KMS-11 (cell line): ENCODE data around the gene SMC4.

ENCODE experiments used
- H2AFZ ChIP-seq: fragments of 200-600 bp; sonication (generic); 2 replicates; pipeline ENCODE4 v1.6.1; 2016; ENCODE audit warnings: antibody characterized with exemption, mixed run types, low read depth
- H3K27ac ChIP-seq: fragments of 200-600 bp; sonication (generic); 2 replicates; pipeline ENCODE4 v1.6.1; 2016; ENCODE audit warnings: mild to moderate bottlenecking, mixed run types
- H3K27me3 ChIP-seq: fragments of 200-600 bp; sonication (generic); 2 replicates; pipeline ENCODE4 v1.6.1; 2017; ENCODE audit warnings: mild to moderate bottlenecking, low read depth, mixed run types, moderate library complexity; ENCODE audit not compliant: insufficient read depth
- H3K36me3 ChIP-seq: fragments of 200-600 bp; sonication (generic); 2 replicates; pipeline ENCODE4 v1.6.1; 2017; ENCODE audit warnings: mild to moderate bottlenecking, mixed run types; ENCODE audit not compliant: insufficient read depth
- H3K4me1 ChIP-seq: fragments of 200-600 bp; sonication (generic); 2 replicates; pipeline ENCODE4 v1.6.1; 2016; ENCODE audit warnings: mild to moderate bottlenecking, low read depth, mixed run types; ENCODE audit not compliant: poor library complexity, severe bottlenecking
- H3K4me2 ChIP-seq: fragments of 200-600 bp; sonication (generic); 2 replicates; pipeline ENCODE4 v1.7.0; 2016; ENCODE audit warnings: mild to moderate bottlenecking, mixed run types
- H3K4me3 ChIP-seq: fragments of 200-600 bp; sonication (generic); IDR thresholded peaks from 2 replicates; pipeline ENCODE4 v1.6.1; 2017; ENCODE audit warnings: low read depth, low read length, mixed read lengths; ENCODE audit not compliant: insufficient read depth
- H3K79me2 ChIP-seq: fragments of 200-600 bp; sonication (generic); 2 replicates; pipeline ENCODE4 v1.6.1; 2016; ENCODE audit warnings: low read depth, mixed run types; ENCODE audit not compliant: insufficient read depth
- H3K9ac ChIP-seq: fragments of 200-600 bp; sonication (generic); 2 replicates; pipeline ENCODE4 v1.6.1; 2016; ENCODE audit warnings: mild to moderate bottlenecking, mixed run types
- H4K20me1 ChIP-seq: fragments of 200-600 bp; sonication (generic); 2 replicates; pipeline ENCODE4 v1.6.1; 2016; ENCODE audit warnings: mild to moderate bottlenecking, mixed run types; ENCODE audit not compliant: insufficient read depth
- TF ChIP-seq, protein P1 (sequence below): fragments of 200-600 bp; sonication (generic); conservative IDR thresholded peaks from 2 replicates; pipeline ENCODE4 v1.6.1; 2017; ENCODE audit warnings: low read depth, mild to moderate bottlenecking, antibody characterized with exemption, low read length, moderate library complexity, mixed read lengths

Gene SMC4

DNA sequence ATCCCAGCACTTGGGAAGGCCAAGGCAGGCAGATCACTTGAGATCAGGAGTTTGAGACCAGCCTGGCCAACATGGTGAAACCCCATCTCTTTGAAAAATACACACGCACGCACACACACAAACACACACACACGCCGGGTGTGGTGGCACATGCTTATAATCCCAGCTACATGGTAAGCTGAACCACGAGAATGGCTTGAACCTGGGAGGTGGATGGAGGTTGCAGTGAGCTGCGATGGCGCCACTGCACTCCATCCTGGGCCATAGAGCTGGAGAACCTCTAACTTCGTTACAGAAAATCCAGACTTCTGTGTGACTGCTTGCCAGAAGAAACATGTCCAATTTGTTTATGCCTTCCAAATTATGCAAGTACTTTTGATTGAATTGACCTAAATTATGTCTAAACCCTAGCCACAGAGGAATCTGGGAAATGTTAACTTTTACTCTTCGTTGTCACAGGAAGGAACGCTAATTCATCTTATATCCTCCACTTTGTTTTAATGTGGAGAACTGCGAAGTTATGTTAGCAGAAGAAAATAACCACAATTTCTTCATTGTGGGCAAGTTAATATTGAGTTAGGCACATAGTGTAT, 28.5 kb downstream of the SMC4 start:
- peaks cover 73% of the 10 kb centered on the region for H3K79me2 ChIP-seq
- TF ChIP-seq, protein P1, sequence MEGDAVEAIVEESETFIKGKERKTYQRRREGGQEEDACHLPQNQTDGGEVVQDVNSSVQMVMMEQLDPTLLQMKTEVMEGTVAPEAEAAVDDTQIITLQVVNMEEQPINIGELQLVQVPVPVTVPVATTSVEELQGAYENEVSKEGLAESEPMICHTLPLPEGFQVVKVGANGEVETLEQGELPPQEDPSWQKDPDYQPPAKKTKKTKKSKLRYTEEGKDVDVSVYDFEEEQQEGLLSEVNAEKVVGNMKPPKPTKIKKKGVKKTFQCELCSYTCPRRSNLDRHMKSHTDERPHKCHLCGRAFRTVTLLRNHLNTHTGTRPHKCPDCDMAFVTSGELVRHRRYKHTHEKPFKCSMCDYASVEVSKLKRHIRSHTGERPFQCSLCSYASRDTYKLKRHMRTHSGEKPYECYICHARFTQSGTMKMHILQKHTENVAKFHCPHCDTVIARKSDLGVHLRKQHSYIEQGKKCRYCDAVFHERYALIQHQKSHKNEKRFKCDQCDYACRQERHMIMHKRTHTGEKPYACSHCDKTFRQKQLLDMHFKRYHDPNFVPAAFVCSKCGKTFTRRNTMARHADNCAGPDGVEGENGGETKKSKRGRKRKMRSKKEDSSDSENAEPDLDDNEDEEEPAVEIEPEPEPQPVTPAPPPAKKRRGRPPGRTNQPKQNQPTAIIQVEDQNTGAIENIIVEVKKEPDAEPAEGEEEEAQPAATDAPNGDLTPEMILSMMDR = no peak
- peaks cover 9% of the 10 kb centered on the region for H3K4me1 ChIP-seq
- no peak overlapping the region for H2AFZ ChIP-seq
- no peak overlapping the region for H3K4me2 ChIP-seq
- H4K20me1 ChIP-seq = peaks cover 12% of the 10 kb centered on the region; the same call in 1 of the 2 replicates
- no peak overlapping the region for H3K4me3 ChIP-seq
- no peak overlapping the region for H3K9ac ChIP-seq
- no peaks in the 10 kb centered on the region for H3K27me3 ChIP-seq
- H3K36me3 ChIP-seq = peaks cover 64% of the 10 kb centered on the region; the same call in 1 of the 2 replicates
- H3K27ac ChIP-seq = no peak overlapping the region

DNA sequence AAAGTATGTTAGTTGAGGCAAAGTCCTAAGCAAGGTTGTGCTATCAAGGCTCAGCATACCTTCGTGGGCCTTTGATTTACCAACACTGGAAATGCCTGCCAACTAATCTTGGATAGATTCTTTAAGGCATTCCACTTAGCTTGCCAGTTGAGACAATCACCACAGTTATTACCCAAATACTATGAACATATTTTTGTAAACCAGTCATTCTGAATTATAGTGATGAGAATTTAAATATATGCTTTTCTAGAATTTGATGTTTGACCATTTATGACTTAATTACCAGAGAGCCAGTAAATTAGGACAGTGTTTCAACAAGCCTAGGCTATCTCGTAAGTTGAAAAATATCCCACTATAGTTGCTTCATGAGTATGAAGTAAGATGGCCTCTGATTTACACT, 34.6 kb downstream of the SMC4 start:
- TF ChIP-seq, protein P1 = no peak
- Histone ChIP-seq H3K27ac (no peak overlapping the region), H3K4me3 (no peak overlapping the region), H2AFZ (no peak overlapping the region), H4K20me1 (no peaks in the 10 kb centered on the region), H3K79me2 (peaks cover 69% of the 10 kb centered on the region), H3K27me3 (no peaks in the 10 kb centered on the region), H3K36me3 (peaks cover 49% of the 10 kb centered on the region; the same call in 1 of the 2 replicates), H3K4me2 (no peak overlapping the region), H3K4me1 (peaks cover 9% of the 10 kb centered on the region), H3K9ac (no peak overlapping the region)

DNA sequence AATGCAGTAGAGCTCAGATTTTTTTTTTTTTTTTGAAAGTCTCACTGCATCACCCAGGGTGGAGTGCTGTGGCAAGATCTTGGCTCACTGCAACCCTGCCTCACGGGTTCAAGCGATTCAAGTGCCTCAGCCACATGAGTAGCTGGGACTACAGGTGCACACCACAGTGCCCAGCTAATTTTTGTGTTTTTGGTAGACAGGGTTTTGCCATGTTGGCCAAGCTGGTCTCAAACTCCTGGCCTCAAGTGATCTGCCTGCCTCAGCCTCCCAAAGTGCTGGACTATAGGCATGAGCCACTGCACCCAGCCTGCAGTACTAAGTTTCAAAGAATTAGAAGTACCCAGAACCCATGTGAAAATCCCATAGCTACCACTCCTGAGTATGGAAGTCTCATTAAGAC, 35.6 kb downstream of the SMC4 start:
- H3K36me3 ChIP-seq = peaks cover 42% of the 10 kb centered on the region; the same call in 1 of the 2 replicates

DNA sequence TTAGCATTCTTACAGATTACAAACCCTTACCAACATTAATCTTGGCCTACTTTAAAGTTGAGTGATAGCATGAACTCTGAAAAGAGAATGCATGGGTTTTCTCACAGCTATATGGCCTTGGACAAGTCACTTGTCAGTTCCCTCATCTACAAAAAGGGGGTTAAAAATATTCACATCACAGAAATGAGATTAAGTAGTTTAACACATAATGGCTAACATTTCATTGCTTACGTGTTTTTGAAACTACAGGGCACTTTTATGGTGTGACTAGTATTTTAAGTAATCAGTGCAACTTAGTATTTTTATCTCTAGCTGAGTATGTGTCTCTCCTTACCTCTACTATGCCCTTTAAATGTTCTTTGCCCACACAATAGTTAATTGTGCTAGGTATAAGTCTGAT, 36.3 kb downstream of the SMC4 start:
- H3K4me2 ChIP-seq = no peak overlapping the region

More for the DNA sequence above, 35.6 kb downstream of the SMC4 start:
- no peaks in the 10 kb centered on the region for H4K20me1 ChIP-seq
- H3K27me3 ChIP-seq = no peaks in the 10 kb centered on the region
- peak overlapping the region; percentile 14; the same call in 1 of the 2 replicates for H3K27ac ChIP-seq
- H3K4me2 ChIP-seq = no peak overlapping the region
- H3K79me2 ChIP-seq = peaks cover 78% of the 10 kb centered on the region
- H3K4me1 ChIP-seq = peaks cover 14% of the 10 kb centered on the region
- TF ChIP-seq, protein P1 = no peak
- H2AFZ ChIP-seq = no peak overlapping the region
- H3K9ac ChIP-seq = no peak overlapping the region
- H3K4me3 ChIP-seq = no peak overlapping the region

More for the DNA sequence above, 36.3 kb downstream of the SMC4 start:
- H2AFZ ChIP-seq = no peak overlapping the region
- peaks cover 38% of the 10 kb centered on the region; the same call in 1 of the 2 replicates for H3K36me3 ChIP-seq
- no peak overlapping the region for H3K4me3 ChIP-seq
- H4K20me1 ChIP-seq = no peaks in the 10 kb centered on the region
- H3K27ac ChIP-seq = peak overlapping the region; percentile 14; the same call in 1 of the 2 replicates
- peaks cover 79% of the 10 kb centered on the region for H3K79me2 ChIP-seq
- H3K4me1 ChIP-seq = peaks cover 15% of the 10 kb centered on the region
- no peak overlapping the region for H3K9ac ChIP-seq
- TF ChIP-seq, protein P1 = no peak
- no peaks in the 10 kb centered on the region for H3K27me3 ChIP-seq
